Ascending aorta (tissue), 2 donors: Measurements from ENCODE around the gene NOTCH3. TPM values are rescaled to one million over a fixed set of nuclear protein-coding genes. Genes with fewer than 3 reads are reported as not detected.

Experiments used
- DNase-seq, 2 donors: peaks; one replicate each; pipeline ENCODE4 v3.0.0-alpha.2; 2019; ENCODE audit warnings: low spot score in 2 of 2
- H3K27ac ChIP-seq, 2 donors: fragments of 200-600 bp; sonication (generic); one replicate each; pipeline ENCODE4 v1.5.1; 2016 to 2017; ENCODE audit warnings: mild to moderate bottlenecking in 1 of 2
- H3K27me3 ChIP-seq: fragments of 200-600 bp; sonication (generic); one replicate; pipeline ENCODE4 v1.5.1; 2017
- H3K36me3 ChIP-seq, 2 donors: fragments of 200-600 bp; sonication (generic); one replicate each; pipeline ENCODE4 v1.5.1; 2016
- H3K4me1 ChIP-seq, 2 donors: fragments of 200-600 bp; sonication (generic); one replicate each; pipeline ENCODE4 v1.5.1; 2016 to 2017; ENCODE audit warnings: mild to moderate bottlenecking in 1 of 2
- H3K4me3 ChIP-seq, 2 donors: fragments of 200-600 bp; sonication (generic); one replicate each; pipeline ENCODE4 v1.5.1; 2016 to 2017; ENCODE audit warnings: mild to moderate bottlenecking in 1 of 2
- H3K9me3 ChIP-seq, 2 donors: fragments of 200-600 bp; sonication (generic); one replicate each; pipeline ENCODE4 v1.5.1; 2016
- CTCF ChIP-seq, 3 experiments: fragments of 200-600 bp in 2 of 3; fragments of 450-650 bp in 1 of 3; sonication (generic) in 2 of 3; IDR thresholded peaks; one replicate each; pipeline ENCODE4 v1.5.1; 2016 to 2019; ENCODE audit warnings: antibody characterized with exemption in 3 of 3, mild to moderate bottlenecking in 1 of 3, moderate library complexity in 1 of 3
- intact Hi-C: fragments of 100-400 bp; cut with DNase I; formaldehyde crosslinking; loops from one replicate; pipeline ENCODE4 v1.15.1; 2023
- total RNA-seq: library from RNA; depleted of rRNA; stranded (reverse); fragments of >200 nt; gene quantifications from one replicate; pipeline ENCODE4 v1.1.0, GENCODE V29; 2016

Gene NOTCH3
- total RNA-seq, 1 donor from 2014 or later, result 524 TPM

- H3K9me3 ChIP-seq, result no peaks in the 10 kb centered on the region
- peaks cover 74 to 99% of the 10 kb centered on the region in 2 donors for H3K36me3 ChIP-seq
- DNase-seq, result no peak
- no peak overlapping the region for H3K4me3 ChIP-seq
- TF ChIP-seq CTCF (IDR thresholded peaks at IDR 0.05), result no peak
- intact Hi-C loops, result no loop called here
- H3K4me1 ChIP-seq, result no peaks in the 10 kb centered on the region
- H3K27me3 ChIP-seq, result no peaks in the 10 kb centered on the region
- no peak overlapping the region for H3K27ac ChIP-seq
Measured at GRCh38 chr19:15184776-15185175, 16.0 kb downstream of the NOTCH3 start.

GRCh38 chr19:15181394-15181793 is 19.4 kb downstream of the NOTCH3 start:
- H3K4me1 ChIP-seq, result no peaks in the 10 kb centered on the region
- intact Hi-C loops, result no loop called here
- peaks cover 53 to 85% of the 10 kb centered on the region in 2 donors for H3K36me3 ChIP-seq
- no peaks in the 10 kb centered on the region for H3K9me3 ChIP-seq
- peak overlapping the region in 1 of 2 donors; percentile 18 for H3K27ac ChIP-seq
- no peaks in the 10 kb centered on the region for H3K27me3 ChIP-seq
- H3K4me3 ChIP-seq, result no peak overlapping the region
- DNase-seq, result no peak
- no peak for TF ChIP-seq CTCF (IDR thresholded peaks at IDR 0.05)

GRCh38 chr19:15180451-15181390 is 20.1 kb downstream of the NOTCH3 start:
- no peak for DNase-seq
- peaks cover 51 to 85% of the 10 kb centered on the region in 2 donors for H3K36me3 ChIP-seq
- no peaks in the 10 kb centered on the region for H3K9me3 ChIP-seq
- H3K27ac ChIP-seq, result peak overlapping the region; percentile 18 to 20
- no peaks in the 10 kb centered on the region for H3K27me3 ChIP-seq
- H3K4me1 ChIP-seq, result no peaks in the 10 kb centered on the region
- intact Hi-C loops, result no loop called here
- H3K4me3 ChIP-seq, result no peak overlapping the region
- no peak for TF ChIP-seq CTCF (IDR thresholded peaks at IDR 0.05)

- TF ChIP-seq CTCF (IDR thresholded peaks at IDR 0.05), result no peak
- peak overlapping the region in 1 of 2 donors; percentile 5 for H3K27ac ChIP-seq
- H3K9me3 ChIP-seq, result no peaks in the 10 kb centered on the region
- DNase-seq, result no peak
- H3K4me1 ChIP-seq, result no peaks in the 10 kb centered on the region
- H3K36me3 ChIP-seq, result peaks cover 50 to 84% of the 10 kb centered on the region in 2 donors
- no peaks in the 10 kb centered on the region for H3K27me3 ChIP-seq
- H3K4me3 ChIP-seq, result no peak overlapping the region
- intact Hi-C loops, result loop anchor here (5.0 kb wide), 1 partner anchor 259 kb away; no protein-coding TSS in a partner anchor
Measured at GRCh38 chr19:15178629-15179308, 22.0 kb downstream of the NOTCH3 start.

GRCh38 chr19:15177269-15178116 is 23.3 kb downstream of the NOTCH3 start:
- peak in 1 of 2 donors; percentile 89 for DNase-seq
- peaks cover 53 to 81% of the 10 kb centered on the region in 2 donors for H3K36me3 ChIP-seq
- no peaks in the 10 kb centered on the region for H3K27me3 ChIP-seq
- intact Hi-C loops, result loop anchor here (1.0 to 5.0 kb wide), 4 partner anchors 74 to 379 kb away; no protein-coding TSS in a partner anchor
- H3K4me3 ChIP-seq, result peak overlapping the region; percentile 28 to 51
- TF ChIP-seq CTCF (IDR thresholded peaks at IDR 0.05), result peak; percentile 95 to 99 (median 95)
- H3K9me3 ChIP-seq, result no peaks in the 10 kb centered on the region
- no peaks in the 10 kb centered on the region for H3K4me1 ChIP-seq
- peak overlapping the region; percentile 55 to 72 for H3K27ac ChIP-seq
